Activated CD4-positive, CD25-positive, alpha-beta regulatory T cell treated with anti-CD3 and anti-CD28 coated beads, Interleukin-2, amount 50 U/mL, for 24 hours (primary cell): ENCODE results near the gene ZP3.
A peak's percentile ranks its signal among the peaks of the same experiment; 100 is the strongest.
"Not testable (repeated sequence)": the region's sequence is repeated elsewhere in the genome, so short reads cannot be mapped to it uniquely, and the experiment has no call there.

ENCODE experiments used
- ATAC-seq, 2 donors: fragments of 150-1000 bp; cut with Tn5 transposase; one replicate each; pipeline ENCODE4 v1.10.0; 2021; ENCODE audit warnings: mild to moderate bottlenecking in 1 of 2, moderate library complexity in 1 of 2

ZP3 gene

GRCh38 chr7:76424413-76425111 lies at the start of gene ZP3:
Gene ZP3 (plus strand): TSS chr7:76424950. CDS start chr7:76424965, 15 bp downstream.
- ATAC-seq: no peak

GRCh38 chr7:76375251-76375650 lies 49.5 kb upstream of the ZP3 start:
- no peak for ATAC-seq

GRCh38 chr7:76377186-76377918 lies 47.4 kb upstream of the ZP3 start:
- ATAC-seq: no peak

- ATAC-seq: no peak
Observed at GRCh38 chr7:76380623-76380966, 44.2 kb upstream of the ZP3 start.

- ATAC-seq: no peak
Observed at GRCh38 chr7:76381814-76382213, 42.9 kb upstream of the ZP3 start.

- no peak for ATAC-seq
Observed at GRCh38 chr7:76383089-76383944, 41.4 kb upstream of the ZP3 start.

- no peak for ATAC-seq
Observed at GRCh38 chr7:76386691-76387260, 38.0 kb upstream of the ZP3 start.

GRCh38 chr7:76387789-76388188 lies 37.0 kb upstream of the ZP3 start:
- not testable (repeated sequence) for ATAC-seq

- no peak for ATAC-seq
Observed at GRCh38 chr7:76390092-76390491, 34.7 kb upstream of the ZP3 start.

- ATAC-seq: no peak
Observed at GRCh38 chr7:76392531-76393115, 32.1 kb upstream of the ZP3 start.

- peak; percentile 82 for ATAC-seq
Observed at GRCh38 chr7:76393116-76394031, 31.4 kb upstream of the ZP3 start.

GRCh38 chr7:76394957-76395356 lies 29.8 kb upstream of the ZP3 start:
- no peak for ATAC-seq

- ATAC-seq: not testable (repeated sequence)
Observed at GRCh38 chr7:76395605-76395964, 29.2 kb upstream of the ZP3 start.

GRCh38 chr7:76395965-76396726 lies 28.6 kb upstream of the ZP3 start:
- no peak for ATAC-seq

- no peak for ATAC-seq
Observed at GRCh38 chr7:76396864-76397263, 27.9 kb upstream of the ZP3 start.

- peak; percentile 36 to 46 for ATAC-seq
Observed at GRCh38 chr7:76397409-76398183, 27.2 kb upstream of the ZP3 start.

GRCh38 chr7:76400248-76400647 lies 24.5 kb upstream of the ZP3 start:
- no peak for ATAC-seq

GRCh38 chr7:76403097-76403496 lies 21.7 kb upstream of the ZP3 start:
- ATAC-seq: not testable (repeated sequence)

GRCh38 chr7:76403780-76404494 lies 20.8 kb upstream of the ZP3 start:
- no peak for ATAC-seq
